Panc1 (cell line): Measurements from ENCODE around the gene DENND6B.

Experiments used
- POLR2AphosphoS5 ChIP-seq: IDR thresholded peaks from 2 replicates; pipeline ENCODE4 v1.6.1; 2012; ENCODE audit warnings: mild to moderate bottlenecking, low read depth, low read length, moderate library complexity
- SIN3A ChIP-seq: IDR thresholded peaks from 2 replicates; pipeline ENCODE4 v1.6.1; 2012; ENCODE audit warnings: low read depth, mild to moderate bottlenecking, low read length, moderate library complexity, borderline replicate concordance; ENCODE audit not compliant: insufficient read depth
- TCF7L2 ChIP-seq: IDR thresholded peaks from 2 replicates; pipeline ENCODE4 v1.6.1; 2011; ENCODE audit warnings: mild to moderate bottlenecking, low read depth, low read length, inconsistent platforms
- TF ChIP-seq, protein P1 (sequence below): fragments of 450-650 bp; IDR thresholded peaks from 2 replicates; pipeline ENCODE4 v1.5.1; 2017; ENCODE audit warnings: mild to moderate bottlenecking
- TF ChIP-seq, protein P2 (sequence below), 2 experiments: IDR thresholded peaks; 2 replicates each; pipeline ENCODE4 v1.6.1; 2011 to 2012; ENCODE audit warnings: low read depth in 2 of 2, control low read depth in 1 of 2, low read length in 1 of 2, mild to moderate bottlenecking in 1 of 2, moderate library complexity in 1 of 2; ENCODE audit not compliant: insufficient read depth in 1 of 2

DNA sequence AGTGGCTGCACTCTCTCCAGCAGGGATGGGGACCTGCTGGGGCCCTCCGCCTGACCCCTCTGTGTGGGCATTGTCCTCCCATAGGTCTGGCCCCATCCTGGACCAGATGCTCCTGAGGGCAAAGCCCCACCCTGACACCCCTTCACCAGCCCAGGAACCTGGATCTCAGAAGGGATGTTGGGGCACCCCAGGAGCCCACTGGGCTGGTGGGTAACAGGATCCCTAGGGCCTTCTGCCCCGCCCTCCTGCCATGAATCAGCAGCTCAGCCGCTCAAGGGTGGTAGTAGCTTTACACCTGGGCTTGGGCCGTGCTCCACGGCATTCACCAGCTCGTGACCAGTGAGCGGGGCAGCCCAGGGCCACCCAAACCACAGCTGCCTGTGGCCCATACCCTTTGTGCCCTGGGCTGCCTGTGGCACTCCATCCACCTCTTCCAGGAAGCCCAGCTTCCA, 64.3 kb downstream of the DENND6B start:
- TF ChIP-seq POLR2AphosphoS5, result no peak
- TF ChIP-seq, protein P1, sequence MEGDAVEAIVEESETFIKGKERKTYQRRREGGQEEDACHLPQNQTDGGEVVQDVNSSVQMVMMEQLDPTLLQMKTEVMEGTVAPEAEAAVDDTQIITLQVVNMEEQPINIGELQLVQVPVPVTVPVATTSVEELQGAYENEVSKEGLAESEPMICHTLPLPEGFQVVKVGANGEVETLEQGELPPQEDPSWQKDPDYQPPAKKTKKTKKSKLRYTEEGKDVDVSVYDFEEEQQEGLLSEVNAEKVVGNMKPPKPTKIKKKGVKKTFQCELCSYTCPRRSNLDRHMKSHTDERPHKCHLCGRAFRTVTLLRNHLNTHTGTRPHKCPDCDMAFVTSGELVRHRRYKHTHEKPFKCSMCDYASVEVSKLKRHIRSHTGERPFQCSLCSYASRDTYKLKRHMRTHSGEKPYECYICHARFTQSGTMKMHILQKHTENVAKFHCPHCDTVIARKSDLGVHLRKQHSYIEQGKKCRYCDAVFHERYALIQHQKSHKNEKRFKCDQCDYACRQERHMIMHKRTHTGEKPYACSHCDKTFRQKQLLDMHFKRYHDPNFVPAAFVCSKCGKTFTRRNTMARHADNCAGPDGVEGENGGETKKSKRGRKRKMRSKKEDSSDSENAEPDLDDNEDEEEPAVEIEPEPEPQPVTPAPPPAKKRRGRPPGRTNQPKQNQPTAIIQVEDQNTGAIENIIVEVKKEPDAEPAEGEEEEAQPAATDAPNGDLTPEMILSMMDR, result no peak
- TF ChIP-seq TCF7L2, result no peak
- TF ChIP-seq, protein P2, sequence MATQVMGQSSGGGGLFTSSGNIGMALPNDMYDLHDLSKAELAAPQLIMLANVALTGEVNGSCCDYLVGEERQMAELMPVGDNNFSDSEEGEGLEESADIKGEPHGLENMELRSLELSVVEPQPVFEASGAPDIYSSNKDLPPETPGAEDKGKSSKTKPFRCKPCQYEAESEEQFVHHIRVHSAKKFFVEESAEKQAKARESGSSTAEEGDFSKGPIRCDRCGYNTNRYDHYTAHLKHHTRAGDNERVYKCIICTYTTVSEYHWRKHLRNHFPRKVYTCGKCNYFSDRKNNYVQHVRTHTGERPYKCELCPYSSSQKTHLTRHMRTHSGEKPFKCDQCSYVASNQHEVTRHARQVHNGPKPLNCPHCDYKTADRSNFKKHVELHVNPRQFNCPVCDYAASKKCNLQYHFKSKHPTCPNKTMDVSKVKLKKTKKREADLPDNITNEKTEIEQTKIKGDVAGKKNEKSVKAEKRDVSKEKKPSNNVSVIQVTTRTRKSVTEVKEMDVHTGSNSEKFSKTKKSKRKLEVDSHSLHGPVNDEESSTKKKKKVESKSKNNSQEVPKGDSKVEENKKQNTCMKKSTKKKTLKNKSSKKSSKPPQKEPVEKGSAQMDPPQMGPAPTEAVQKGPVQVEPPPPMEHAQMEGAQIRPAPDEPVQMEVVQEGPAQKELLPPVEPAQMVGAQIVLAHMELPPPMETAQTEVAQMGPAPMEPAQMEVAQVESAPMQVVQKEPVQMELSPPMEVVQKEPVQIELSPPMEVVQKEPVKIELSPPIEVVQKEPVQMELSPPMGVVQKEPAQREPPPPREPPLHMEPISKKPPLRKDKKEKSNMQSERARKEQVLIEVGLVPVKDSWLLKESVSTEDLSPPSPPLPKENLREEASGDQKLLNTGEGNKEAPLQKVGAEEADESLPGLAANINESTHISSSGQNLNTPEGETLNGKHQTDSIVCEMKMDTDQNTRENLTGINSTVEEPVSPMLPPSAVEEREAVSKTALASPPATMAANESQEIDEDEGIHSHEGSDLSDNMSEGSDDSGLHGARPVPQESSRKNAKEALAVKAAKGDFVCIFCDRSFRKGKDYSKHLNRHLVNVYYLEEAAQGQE (IDR thresholded peaks at IDR 0.05; ENCODE audit: insufficient read depth in 1 of 2, low read depth in 2 of 2, low read length in 1 of 2), result no peak
- TF ChIP-seq SIN3A, result no peak
